RKO (cell line): Measurements from ENCODE around the gene ANO2.
A peak's percentile ranks its signal among the peaks of the same experiment; 100 is the strongest.

Source experiments
- DNase-seq: peaks from one replicate; pipeline ENCODE4 v3.0.0-alpha.2; 2016; ENCODE audit warnings: low spot score

Gene ANO2

GRCh38 chr12:5621329-5621728 is 323.7 kb downstream of the ANO2 start:
- DNase-seq, result no peak

GRCh38 chr12:5620896-5621295 is 324.2 kb downstream of the ANO2 start:
- DNase-seq, result no peak

GRCh38 chr12:5619628-5620027 is 325.4 kb downstream of the ANO2 start:
- DNase-seq, result no peak

GRCh38 chr12:5616854-5617253 is 328.2 kb downstream of the ANO2 start:
- DNase-seq, result no peak

GRCh38 chr12:5615760-5616159 is 329.3 kb downstream of the ANO2 start:
- DNase-seq, result no peak

- peak; percentile 2 for DNase-seq
Measured at GRCh38 chr12:5614256-5614655, 330.8 kb downstream of the ANO2 start.

- DNase-seq, result no peak
Measured at GRCh38 chr12:5612556-5613410, 332.3 kb downstream of the ANO2 start.

GRCh38 chr12:5611162-5611561 is 333.9 kb downstream of the ANO2 start:
- DNase-seq, result no peak

- DNase-seq, result no peak
Measured at GRCh38 chr12:5599378-5599777, 345.7 kb downstream of the ANO2 start.

GRCh38 chr12:5593998-5594397 is 351.1 kb downstream of the ANO2 start:
- DNase-seq, result no peak

- DNase-seq, result no peak
Measured at GRCh38 chr12:5593086-5593485, 352.0 kb downstream of the ANO2 start.

GRCh38 chr12:5592310-5592709 is 352.7 kb downstream of the ANO2 start:
- no peak for DNase-seq

- DNase-seq, result no peak
Measured at GRCh38 chr12:5590316-5590715, 354.7 kb downstream of the ANO2 start.

- no peak for DNase-seq
Measured at GRCh38 chr12:5589054-5589453, 356.0 kb downstream of the ANO2 start.

- no peak for DNase-seq
Measured at GRCh38 chr12:5588591-5588990, 356.5 kb downstream of the ANO2 start.

- DNase-seq, result no peak
Measured at GRCh38 chr12:5588176-5588575, 356.9 kb downstream of the ANO2 start.

GRCh38 chr12:5587711-5588121 is 357.3 kb downstream of the ANO2 start:
- DNase-seq, result no peak

- peak; percentile 20 for DNase-seq
Measured at GRCh38 chr12:5586201-5586600, 358.9 kb downstream of the ANO2 start.

- DNase-seq, result no peak
Measured at GRCh38 chr12:5585178-5585577, 359.9 kb downstream of the ANO2 start.

GRCh38 chr12:5584412-5585175 is 360.5 kb downstream of the ANO2 start:
- no peak for DNase-seq

GRCh38 chr12:5582541-5582940 is 362.5 kb downstream of the ANO2 start:
- DNase-seq, result no peak

GRCh38 chr12:5582018-5582417 is 363.0 kb downstream of the ANO2 start:
- DNase-seq, result no peak

GRCh38 chr12:5581616-5582015 is 363.4 kb downstream of the ANO2 start:
- DNase-seq, result no peak
